ENCODE results near the gene RELL1. TPM values are rescaled to one million over a fixed set of nuclear protein-coding genes. Genes with fewer than 3 reads are reported as not detected.

Gene RELL1
- total and polyA plus RNA-seq, 10 of the 15 experiments (the other 5 are each of a cell fraction or from before 2014, with no cell fraction given): 0.20 to 10.9 (median 3.9) TPM

- no peak for FAIRE-seq
- SMC1A ChIA-PET (ENCODE audit: uncharacterized antibody, unreplicated experiment): no interaction called here
- no peak for TF ChIP-seq WRNIP1 (IDR thresholded peaks at IDR 0.05; ENCODE audit: borderline replicate concordance, low read depth, low read length)
- no peak for TF ChIP-seq SPI1 (IDR thresholded peaks at IDR 0.05; ENCODE audit: borderline replicate concordance, insufficient read depth, low read depth, low read length)
- no peak for TF ChIP-seq SMARCA5 (IDR thresholded peaks at IDR 0.05)
- no peak for TF ChIP-seq BHLHE40 (IDR thresholded peaks at IDR 0.05; ENCODE audit: borderline replicate concordance in 1 of 2, low read depth in 2 of 2, low read length in 1 of 2)
- no peak for TF ChIP-seq NFIC (IDR thresholded peaks at IDR 0.05; ENCODE audit: low read depth, low read length)
- TF ChIP-seq TCF7 (IDR thresholded peaks at IDR 0.05; ENCODE audit: borderline replicate concordance): no peak
- TF ChIP-seq REST (IDR thresholded peaks at IDR 0.05; ENCODE audit: low read depth, low read length): no peak
- no peak for TF ChIP-seq MTA3 (IDR thresholded peaks at IDR 0.05; ENCODE audit: borderline replicate concordance, low read length)
- no peak for TF ChIP-seq RELA (IDR thresholded peaks at IDR 0.05; ENCODE audit: borderline replicate concordance, partially characterized antibody)
- no peaks in the 10 kb centered on the region for H3K79me2 ChIP-seq (ENCODE audit: control insufficient read depth, insufficient read depth, low read length)
- no TSS peak for BruUV-seq (replicated peaks)
- H3K9me3 ChIP-seq (replicated peaks; ENCODE audit: control insufficient read depth, insufficient read depth, low read length): no peaks in the 10 kb centered on the region
- WGBS (ENCODE audit: insufficient coverage, insufficient replicate concordance, low lambda C conversion rate, missing lambda C conversion rate): 70% methylated on average over 8 of the region's 8 CpGs
- CTCF ChIA-PET: interaction anchor here (1.1 kb wide), 1 partner anchor 11 kb away, joined by 3 read pairs; no protein-coding TSS in a partner anchor
- ATAC-seq: no peak
- RAD21 ChIA-PET (ENCODE audit: unreplicated experiment): no interaction called here
- H3K4me1 ChIP-seq (ENCODE audit: control insufficient read depth, insufficient read depth, low read length): 0 out of 2 replicates have a peak, but pooled peaks cover 2% of the 10 kb centered on the region
- H3K9ac ChIP-seq (ENCODE audit: control insufficient read depth, insufficient read depth, low read length): no peak overlapping the region
- in situ Hi-C loops (cut with MboI): no loop called here
- H3K36me3 ChIP-seq (ENCODE audit: control insufficient read depth in 2 of 2, insufficient read depth in 2 of 2, low read length in 1 of 2): peaks cover 2 to 4% of the 10 kb centered on the region in 2 experiments
- no peaks in the 10 kb centered on the region for H4K20me1 ChIP-seq (ENCODE audit: control insufficient read depth, insufficient read depth)
- POLR2A ChIA-PET: interaction anchor here (0.6 kb wide), 1 partner anchor 9 kb away, joined by 3 read pairs; no protein-coding TSS in a partner anchor
- no peak overlapping the region for H3K4me3 ChIP-seq
- DNase-seq (ENCODE audit: low read depth, low spot score): no peak
- intact Hi-C loops (cut with micrococcal nuclease; ENCODE audit: unreplicated experiment): no loop called here
- H2AFZ ChIP-seq (ENCODE audit: control insufficient read depth, low read depth, low read length): no peak overlapping the region
- no peaks in the 10 kb centered on the region for H3K27me3 ChIP-seq (replicated peaks in 1 of 2; ENCODE audit: control insufficient read depth in 2 of 2, insufficient read depth in 2 of 2, low read length in 1 of 2)
- H3K27ac ChIP-seq (ENCODE audit: control insufficient read depth, insufficient read depth): no peak overlapping the region
- no peak overlapping the region for H3K4me2 ChIP-seq (ENCODE audit: control insufficient read depth, insufficient read depth)
Observed at GRCh38 chr4:37648084-37648817, 37.9 kb downstream of the RELL1 start.
